HEK293 (cell line): ENCODE results near the gene LYPD4.
A peak's percentile ranks its signal among the peaks of the same experiment; 100 is the strongest.

ENCODE experiments used
- CTCF ChIA-PET: fragments of 350-600 bp; formaldehyde crosslinking; extraction: SDS; loops from one replicate; lab custom pipeline; 2021; ENCODE audit warnings: antibody characterized with exemption; lab: Yijun Ruan, JAX
- POLR2A ChIA-PET: fragments of 300-600 bp; formaldehyde crosslinking; extraction: SDS; loops from one replicate; lab custom pipeline; 2020; ENCODE audit warnings: antibody characterized with exemption, inconsistent platforms; lab: Yijun Ruan, JAX
- H3K27ac ChIP-seq: fragments of 200-500 bp; sonication (Bioruptor generic); 2 replicates; pipeline ENCODE4 v1.5.1; 2014; ENCODE audit warnings: low read depth, low read length, control low read depth, inconsistent platforms; ENCODE audit errors: extremely low read depth
- H3K36me3 ChIP-seq, 2 experiments: fragments of 200-500 bp in 1 of 2; sonication (Bioruptor generic) in 1 of 2; 1 replicate in 1 of 2; 2 replicates in 1 of 2; pipeline ENCODE4 v1.5.1; 2014 to 2017; ENCODE audit warnings: inconsistent platforms in 2 of 2, low read length in 2 of 2; ENCODE audit not compliant: control insufficient read depth in 2 of 2, insufficient read depth in 1 of 2
- H3K4me1 ChIP-seq: fragments of 200-500 bp; sonication (Bioruptor generic); 2 replicates; pipeline ENCODE4 v1.5.1; 2014; ENCODE audit warnings: mild to moderate bottlenecking, low read length, inconsistent platforms; ENCODE audit not compliant: control insufficient read depth, insufficient read depth
- H3K4me3 ChIP-seq: 2 replicates; pipeline ENCODE4 v1.5.1; 2011; ENCODE audit warnings: low read depth, mild to moderate bottlenecking, control low read depth, low read length, moderate library complexity
- H3K9me3 ChIP-seq: fragments of 200-500 bp; sonication (Bioruptor generic); 2 replicates; pipeline ENCODE4 v1.5.1; 2014; ENCODE audit warnings: low read depth, low read length, inconsistent platforms; ENCODE audit not compliant: control insufficient read depth, insufficient read depth
- BCL11B ChIP-seq: fragments of 450-650 bp; formaldehyde crosslinking; IDR thresholded peaks from 2 replicates; pipeline ENCODE4 v1.5.1; 2016; ENCODE audit warnings: low read depth, missing biosample characterization, missing genetic modification characterization
- KLF16 ChIP-seq: fragments of 450-650 bp; formaldehyde crosslinking; IDR thresholded peaks from 2 replicates; pipeline ENCODE4 v1.5.1; 2017; ENCODE audit warnings: missing biosample characterization, missing genetic modification characterization
- PRDM10 ChIP-seq: fragments of 450-650 bp; formaldehyde crosslinking; IDR thresholded peaks from 2 replicates; pipeline ENCODE4 v1.5.1; 2016; ENCODE audit warnings: missing biosample characterization, missing genetic modification characterization
- REST ChIP-seq: fragments of 450-650 bp; formaldehyde crosslinking; IDR thresholded peaks from 2 replicates; pipeline ENCODE4 v1.5.1; 2016; ENCODE audit warnings: missing biosample characterization, missing genetic modification characterization
- SETDB1 ChIP-seq: IDR thresholded peaks from one replicate; pipeline ENCODE4 v1.6.1; 2017; ENCODE audit warnings: mild to moderate bottlenecking, low read length, moderate library complexity, mixed read lengths; ENCODE audit not compliant: insufficient read length
- ZNF112 ChIP-seq: fragments of 450-650 bp; formaldehyde crosslinking; IDR thresholded peaks from 2 replicates; pipeline ENCODE4 v1.5.0; 2017; ENCODE audit warnings: missing biosample characterization, missing genetic modification characterization
- ZNF114 ChIP-seq: fragments of 450-650 bp; formaldehyde crosslinking; IDR thresholded peaks from 2 replicates; pipeline ENCODE4 v1.5.0; 2017; ENCODE audit warnings: missing biosample characterization, missing genetic modification characterization
- ZNF174 ChIP-seq: fragments of 450-650 bp; formaldehyde crosslinking; IDR thresholded peaks from 2 replicates; pipeline ENCODE4 v1.5.0; 2017; ENCODE audit warnings: missing biosample characterization, mild to moderate bottlenecking, missing genetic modification characterization
- ZNF2 ChIP-seq: fragments of 450-650 bp; formaldehyde crosslinking; IDR thresholded peaks from 2 replicates; pipeline ENCODE4 v1.5.1; 2016; ENCODE audit warnings: missing biosample characterization, missing genetic modification characterization
- ZNF223 ChIP-seq: fragments of 450-650 bp; formaldehyde crosslinking; IDR thresholded peaks from 2 replicates; pipeline ENCODE4 v1.5.1; 2016; ENCODE audit warnings: missing biosample characterization, missing genetic modification characterization
- ZNF274 ChIP-seq, 2 experiments: fragments of 200-500 bp in 1 of 2; fragments of 450-650 bp in 1 of 2; sonication (Bioruptor generic) in 1 of 2; formaldehyde crosslinking in 1 of 2; IDR thresholded peaks; 2 replicates each; pipeline versions ENCODE4 v1.5.1 to v1.6.1; 2014 to 2016; ENCODE audit warnings: borderline replicate concordance in 1 of 2, inconsistent platforms in 1 of 2, low read length in 1 of 2, missing biosample characterization in 1 of 2, missing genetic modification characterization in 1 of 2
- ZNF404 ChIP-seq: fragments of 450-650 bp; formaldehyde crosslinking; IDR thresholded peaks from 2 replicates; pipeline ENCODE4 v1.5.1; 2017; ENCODE audit warnings: missing biosample characterization, missing genetic modification characterization
- ZNF571 ChIP-seq: fragments of 450-650 bp; formaldehyde crosslinking; IDR thresholded peaks from 2 replicates; pipeline ENCODE4 v1.5.0; 2017; ENCODE audit warnings: missing biosample characterization, missing genetic modification characterization
- ZNF660 ChIP-seq: fragments of 450-650 bp; IDR thresholded peaks from 2 replicates; pipeline ENCODE4 v1.5.1; 2018; ENCODE audit warnings: missing biosample characterization, mild to moderate bottlenecking, missing genetic modification characterization
- ZNF677 ChIP-seq: fragments of 450-650 bp; IDR thresholded peaks from 2 replicates; pipeline ENCODE4 v1.5.0; 2018; ENCODE audit warnings: missing biosample characterization, mild to moderate bottlenecking, missing genetic modification characterization, moderate library complexity
- ZNF830 ChIP-seq: fragments of 450-650 bp; IDR thresholded peaks from 2 replicates; pipeline ENCODE4 v1.5.0; 2018; ENCODE audit warnings: missing biosample characterization, missing genetic modification characterization, low read depth, mild to moderate bottlenecking, moderate library complexity
- ZNF843 ChIP-seq: fragments of 450-650 bp; formaldehyde crosslinking; IDR thresholded peaks from 2 replicates; pipeline ENCODE4 v1.5.1; 2016; ENCODE audit warnings: missing biosample characterization, missing genetic modification characterization
- ZSCAN5A ChIP-seq: fragments of 450-650 bp; formaldehyde crosslinking; IDR thresholded peaks from 2 replicates; pipeline ENCODE4 v1.5.1; 2016; ENCODE audit warnings: missing biosample characterization, missing genetic modification characterization

Gene LYPD4

GRCh38 chr19:41889896-41890295 is 45.4 kb upstream of the LYPD4 start:
- Histone ChIP-seq H3K4me1 (peaks cover 7% of the 10 kb centered on the region; the same call in 1 of the 2 replicates), H3K4me3 (no peak overlapping the region), H3K9me3 (no peaks in the 10 kb centered on the region), H3K36me3 (peaks cover 20 to 30% of the 10 kb centered on the region in 2 experiments), H3K27ac (no peak overlapping the region)
- TF ChIP-seq ZNF174 (tag by site-specific recombination) (no peak), ZSCAN5A (tag by site-specific recombination) (no peak), ZNF274 (IDR thresholded peaks at IDR 0.05; ENCODE audit: low read length) (no peak), ZNF274 (tag by site-specific recombination; IDR thresholded peaks at IDR 0.05; ENCODE audit: borderline replicate concordance) (no peak), ZNF2 (tag by site-specific recombination) (no peak), ZNF571 (no peak), KLF16 (tag by site-specific recombination) (no peak), ZNF677 (no peak), ZNF830 (no peak), ZNF843 (tag by site-specific recombination) (no peak), ZNF114 (no peak), BCL11B (tag by site-specific recombination) (no peak), ZNF404 (tag by site-specific recombination) (no peak), ZNF223 (tag by site-specific recombination) (no peak), PRDM10 (tag by site-specific recombination) (no peak), SETDB1 (no peak), ZNF660 (no peak), ZNF112 (tag by site-specific recombination) (no peak)
- POLR2A ChIA-PET, result interaction anchor here (0.6 to 1.3 kb wide), 2 partner anchors 55 to 69 kb away, joined by 4 to 6 read pairs; partner anchors contain the start of gene RABAC1
- CTCF ChIA-PET, result interaction anchor here (0.6 to 1.7 kb wide), 6 partner anchors 10 to 95 kb away, joined by 3 to 5 read pairs (median 4); no protein-coding TSS in a partner anchor

GRCh38 chr19:41888926-41889325 is 44.4 kb upstream of the LYPD4 start:
- Histone ChIP-seq H3K4me3 (no peak overlapping the region), H3K4me1 (peaks cover 7% of the 10 kb centered on the region; the same call in 1 of the 2 replicates), H3K27ac (0 out of 2 replicates have a peak overlapping the region, but pooled peaks have one; percentile 4), H3K9me3 (no peaks in the 10 kb centered on the region), H3K36me3 (peaks cover 20 to 24% of the 10 kb centered on the region in 2 experiments)
- ChIA-PET CTCF (interaction anchor here (0.6 to 1.7 kb wide), 5 partner anchors 16 to 120 kb away, joined by 3 to 5 read pairs (median 4); no protein-coding TSS in a partner anchor), POLR2A (interaction anchor here (0.7 to 1.3 kb wide), 3 partner anchors 10 to 16 kb away, joined by 3 to 4 read pairs (median 4); no protein-coding TSS in a partner anchor)
- TF ChIP-seq BCL11B (tag by site-specific recombination) (no peak), ZNF843 (tag by site-specific recombination) (no peak), REST (tag by site-specific recombination) (no peak)
